ENCODE measurements around the gene MYOZ3.

MYOZ3 gene

GRCh38 chr5:150661086-150661485 lies at the start of gene MYOZ3:
Gene MYOZ3, plus strand, starts transcription at chr5:150661251. Its CDS starts 1,691 bp downstream, at chr5:150662942.
- DNase-seq: no peak

- DNase-seq: no peak
Measured at GRCh38 chr5:150612405-150612804, 48.6 kb upstream of the MYOZ3 start.

- no peak for DNase-seq
Measured at GRCh38 chr5:150612905-150613670, 48.0 kb upstream of the MYOZ3 start.

GRCh38 chr5:150613991-150614660 lies 46.9 kb upstream of the MYOZ3 start:
- DNase-seq: no peak

- DNase-seq: no peak
Measured at GRCh38 chr5:150614661-150615060, 46.4 kb upstream of the MYOZ3 start.

GRCh38 chr5:150615141-150615699 lies 45.8 kb upstream of the MYOZ3 start:
- DNase-seq: no peak

- no peak for DNase-seq
Measured at GRCh38 chr5:150616024-150616470, 45.0 kb upstream of the MYOZ3 start.

- no peak for DNase-seq
Measured at GRCh38 chr5:150616506-150616905, 44.5 kb upstream of the MYOZ3 start.

GRCh38 chr5:150618163-150618562 lies 42.9 kb upstream of the MYOZ3 start:
- no peak for DNase-seq

- DNase-seq: no peak
Measured at GRCh38 chr5:150618588-150619281, 42.3 kb upstream of the MYOZ3 start.

- no peak for DNase-seq
Measured at GRCh38 chr5:150619359-150620230, 41.5 kb upstream of the MYOZ3 start.

- DNase-seq: no peak
Measured at GRCh38 chr5:150621301-150621700, 39.8 kb upstream of the MYOZ3 start.

- no peak for DNase-seq
Measured at GRCh38 chr5:150622157-150622556, 38.9 kb upstream of the MYOZ3 start.

GRCh38 chr5:150623152-150623877 lies 37.7 kb upstream of the MYOZ3 start:
- DNase-seq: no peak

GRCh38 chr5:150623878-150624216 lies 37.2 kb upstream of the MYOZ3 start:
- DNase-seq: no peak

- DNase-seq: peak; percentile 27
Measured at GRCh38 chr5:150624334-150625163, 36.5 kb upstream of the MYOZ3 start.

- DNase-seq: no peak
Measured at GRCh38 chr5:150625164-150625535, 35.9 kb upstream of the MYOZ3 start.

- no peak for DNase-seq
Measured at GRCh38 chr5:150625831-150626746, 35.0 kb upstream of the MYOZ3 start.

- DNase-seq: no peak
Measured at GRCh38 chr5:150626853-150627276, 34.2 kb upstream of the MYOZ3 start.

All from activated CD4-positive, alpha-beta T cell treated with anti-CD3 and anti-CD28 coated beads for 48 hours (primary cell).